Caco-2 (cell line): ENCODE data around the gene CCDC142. TPM values are rescaled to one million over a fixed set of nuclear protein-coding genes. Genes with fewer than 3 reads are reported as not detected.

Experiments
- Bru-seq: library from RNA; stranded (reverse); fragments of 400-500 nt; gene quantifications from one replicate; lab custom pipeline; 2021; lab: Mats Ljungman, UMichigan
- BruChase-seq, 2 experiments: library from RNA; stranded (reverse); fragments of 400-500 nt; gene quantifications; one replicate each; lab custom pipeline; 2021; lab: Mats Ljungman, UMichigan
- BruUV-seq: library from RNA; stranded (reverse); fragments of 400-500 nt; replicated peaks from 2 replicates; lab custom pipeline; 2021; lab: Mats Ljungman, UMichigan
- CTCF ChIA-PET: fragments of 300-600 bp; sonication (Branson Sonifier 250); formaldehyde crosslinking; loops from one replicate; lab custom pipeline; 2022; ENCODE audit warnings: antibody characterized with exemption; lab: Charles Lee
- POLR2A ChIA-PET: fragments of 300-600 bp; sonication (Branson Sonifier 250); formaldehyde crosslinking; loops from one replicate; lab custom pipeline; 2022; ENCODE audit warnings: antibody characterized with exemption; lab: Charles Lee
- DNase-seq, 2 experiments: peaks; one replicate each; pipeline versions ENCODE4 v3.0.0 to v3.0.0-alpha.2; 2020 to 2022
- H3K27me3 ChIP-seq: replicated peaks from 2 replicates; pipeline ENCODE4 v1.6.0; 2011; ENCODE audit warnings: low read length; ENCODE audit not compliant: control insufficient read depth, insufficient read depth
- H3K36me3 ChIP-seq: 2 replicates; pipeline ENCODE4 v1.5.1; 2011; ENCODE audit warnings: low read length; ENCODE audit not compliant: control insufficient read depth, insufficient read depth
- H3K4me1 ChIP-seq: fragments of 250-450 bp; sonication (Bioruptor Pico); 2 replicates; pipeline ENCODE4 v1.5.1; 2020; ENCODE audit warnings: mild to moderate bottlenecking
- H3K4me3 ChIP-seq: 2 replicates; pipeline ENCODE4 v1.5.1; 2011; ENCODE audit warnings: low read depth, mild to moderate bottlenecking, control low read depth, low read length
- H3K9me3 ChIP-seq: fragments of 250-450 bp; sonication (Bioruptor Pico); 2 replicates; pipeline ENCODE4 v1.5.1; 2020; ENCODE audit warnings: mild to moderate bottlenecking, moderate library complexity
- H3K27ac Mint-ChIP-seq: one replicate; pipeline ENCODE4 v1.8.0; 2022; ENCODE audit warnings: mixed read lengths; ENCODE audit not compliant: unreplicated experiment
- H3K27me3 Mint-ChIP-seq: one replicate; pipeline ENCODE4 v1.8.0; 2022; ENCODE audit warnings: mixed read lengths; ENCODE audit not compliant: insufficient read depth, unreplicated experiment
- H3K36me3 Mint-ChIP-seq: one replicate; pipeline ENCODE4 v1.8.0; 2022; ENCODE audit warnings: mild to moderate bottlenecking, mixed read lengths; ENCODE audit not compliant: insufficient read depth, unreplicated experiment
- H3K4me1 Mint-ChIP-seq: one replicate; pipeline ENCODE4 v1.8.0; 2022; ENCODE audit warnings: low read depth, mixed read lengths; ENCODE audit not compliant: unreplicated experiment
- H3K4me3 Mint-ChIP-seq: one replicate; pipeline ENCODE4 v1.8.0; 2022; ENCODE audit warnings: mild to moderate bottlenecking, moderate library complexity, mixed read lengths; ENCODE audit not compliant: unreplicated experiment
- H3K9me3 Mint-ChIP-seq: one replicate; pipeline ENCODE4 v1.8.0; 2022; ENCODE audit warnings: mixed read lengths; ENCODE audit not compliant: unreplicated experiment
- CTCF ChIP-seq, 2 experiments: fragments of 200-600 bp in 1 of 2; IDR thresholded peaks; 1 replicate in 1 of 2; 2 replicates in 1 of 2; pipeline versions ENCODE4 v1.5.1 to v1.8.0; 2011 to 2022; ENCODE audit warnings: antibody characterized with exemption in 1 of 2, control low read depth in 1 of 2, inconsistent platforms in 1 of 2, low read depth in 1 of 2, low read length in 1 of 2, mild to moderate bottlenecking in 1 of 2, moderate library complexity in 1 of 2; ENCODE audit not compliant: insufficient read depth in 1 of 2, severe bottlenecking in 1 of 2, unreplicated experiment in 1 of 2
- intact Hi-C: fragments of 100-400 bp; cut with micrococcal nuclease; formaldehyde crosslinking; loops from one replicate; pipeline ENCODE4 v1.10.0; 2022; ENCODE audit not compliant: unreplicated experiment
- long read RNA-seq: library from polyadenylated mRNA; stranded (forward); transcript quantifications from one replicate; pipeline ENCODE4 v2.0.0, GENCODE V29; 2022
- total RNA-seq: library from RNA; stranded (reverse); gene quantifications from 2 replicates; pipeline ENCODE4 v1.2.3, GENCODE V29; 2022

CCDC142 gene
- total RNA-seq: 39.0 and 47.1 TPM in 2 replicates
- Bru-seq, nascent RNA: percentile 81 among the genes with signal in this experiment
- BruChase-seq, experiment 1, labeled RNA remaining after a 2-hour chase: percentile 78 among the genes with signal in this experiment
- BruChase-seq, experiment 2, labeled RNA remaining after a 6-hour chase: percentile 74 among the genes with signal in this experiment
- long read RNA-seq, partial matches to known transcripts: 2 of 15 reads
- long read RNA-seq, other reads (novel, unspliced or antisense): 10 of 15 reads

GRCh38 chr2:74482801-74483674 lies at the start of gene CCDC142, which contains the start of gene TTC31:
CCDC142 (minus strand) TSS chr2:74482998; CDS start chr2:74482837, 161 bp downstream.
TTC31 (plus strand) TSS chr2:74483081; CDS start chr2:74483096, 15 bp downstream.
- intact Hi-C loops: loop anchor here (1.0 to 2.0 kb wide), 9 partner anchors 11 to 104 kb away; partner anchors contain the start of genes AUP1, HTRA2, LBX2 and MRPL53
- H3K4me1 Mint-ChIP-seq: peaks cover 25% of the 10 kb centered on the region
- no peaks in the 10 kb centered on the region for H3K9me3 ChIP-seq
- peaks cover 12% of the 10 kb centered on the region for H3K4me1 ChIP-seq
- ChIA-PET POLR2A (interaction anchor here (0.8 to 1.3 kb wide), 3 partner anchors 10 to 47 kb away, joined by 3 to 4 read pairs (median 3); partner anchors contain the start of genes AUP1 and HTRA2), CTCF (interaction anchor here (0.6 to 2.0 kb wide), 14 partner anchors 10 to 107 kb away, joined by 3 to 8 read pairs (median 6); partner anchors contain the start of genes MRPL53, PCGF1 and WBP1)
- no peaks in the 10 kb centered on the region for H3K9me3 Mint-ChIP-seq
- H3K36me3 ChIP-seq: peaks cover 3% of the 10 kb centered on the region; the same call in 1 of the 2 replicates
- TSS peak; percentile 87 for BruUV-seq
- peak within 1 kb of the TSS; percentile 90 for H3K27ac Mint-ChIP-seq
- H3K27me3 ChIP-seq: no peaks in the 10 kb centered on the region
- peak within 1 kb of the TSS; percentile 76 for H3K4me3 ChIP-seq
- peaks cover 64% of the 10 kb centered on the region for H3K36me3 Mint-ChIP-seq
- DNase-seq: peak; percentile 95 to 96
- H3K4me3 Mint-ChIP-seq: peak within 1 kb of the TSS; percentile 82
- peak; percentile 89 to 95 for TF ChIP-seq CTCF (IDR thresholded peaks at IDR 0.05; ENCODE audit: insufficient read depth in 1 of 2, low read depth in 1 of 2, low read length in 1 of 2, severe bottlenecking in 1 of 2, unreplicated experiment in 1 of 2)
- H3K27me3 Mint-ChIP-seq: no peaks in the 10 kb centered on the region

GRCh38 chr2:74532222-74532621 lies 49.4 kb upstream of the CCDC142 start:
- Mint-ChIP-seq H3K4me3 (peak overlapping the region; percentile 99), H3K9me3 (no peaks in the 10 kb centered on the region), H3K4me1 (peaks cover 18% of the 10 kb centered on the region), H3K36me3 (peaks cover 34% of the 10 kb centered on the region), H3K27ac (no peak overlapping the region), H3K27me3 (no peaks in the 10 kb centered on the region)
- intact Hi-C loops: no loop called here
- Histone ChIP-seq H3K4me1 (peaks cover 6% of the 10 kb centered on the region), H3K36me3 (peaks cover 1% of the 10 kb centered on the region), H3K9me3 (no peaks in the 10 kb centered on the region), H3K4me3 (no peak overlapping the region), H3K27me3 (no peaks in the 10 kb centered on the region)
- peak; percentile 8 to 16 for TF ChIP-seq CTCF (IDR thresholded peaks at IDR 0.05; ENCODE audit: insufficient read depth in 1 of 2, low read depth in 1 of 2, low read length in 1 of 2, severe bottlenecking in 1 of 2, unreplicated experiment in 1 of 2)
- POLR2A ChIA-PET: no interaction called here
- peak in 1 of 2 experiments; percentile 33 for DNase-seq
- no TSS peak for BruUV-seq
- CTCF ChIA-PET: interaction anchor here (0.5 to 1.4 kb wide), 9 partner anchors 20 to 197 kb away, joined by 3 to 8 read pairs (median 5); partner anchors contain the start of genes CCDC142, MOGS, MRPL53 and TTC31

GRCh38 chr2:74531666-74532065 lies 48.9 kb upstream of the CCDC142 start:
- no peak for DNase-seq
- Histone ChIP-seq H3K4me3 (no peak overlapping the region), H3K4me1 (peaks cover 6% of the 10 kb centered on the region), H3K9me3 (no peaks in the 10 kb centered on the region), H3K36me3 (peaks cover 5% of the 10 kb centered on the region), H3K27me3 (no peaks in the 10 kb centered on the region)
- H3K36me3 Mint-ChIP-seq: peaks cover 39% of the 10 kb centered on the region
- intact Hi-C loops: no loop called here
- BruUV-seq: no TSS peak
- no peaks in the 10 kb centered on the region for H3K9me3 Mint-ChIP-seq
- TF ChIP-seq CTCF (IDR thresholded peaks at IDR 0.05; ENCODE audit: insufficient read depth in 1 of 2, low read depth in 1 of 2, low read length in 1 of 2, severe bottlenecking in 1 of 2, unreplicated experiment in 1 of 2): no peak
- H3K27ac Mint-ChIP-seq: no peak overlapping the region
- peaks cover 18% of the 10 kb centered on the region for H3K4me1 Mint-ChIP-seq
- peak overlapping the region; percentile 99 for H3K4me3 Mint-ChIP-seq
- ChIA-PET CTCF (interaction anchor here (0.5 to 1.4 kb wide), 9 partner anchors 19 to 196 kb away, joined by 3 to 8 read pairs (median 5); partner anchors contain the start of genes CCDC142, MOGS, MRPL53 and TTC31), POLR2A (no interaction called here)
- no peaks in the 10 kb centered on the region for H3K27me3 Mint-ChIP-seq
